ENCODE data around the gene ATP6AP1.

Gene ATP6AP1

DNA sequence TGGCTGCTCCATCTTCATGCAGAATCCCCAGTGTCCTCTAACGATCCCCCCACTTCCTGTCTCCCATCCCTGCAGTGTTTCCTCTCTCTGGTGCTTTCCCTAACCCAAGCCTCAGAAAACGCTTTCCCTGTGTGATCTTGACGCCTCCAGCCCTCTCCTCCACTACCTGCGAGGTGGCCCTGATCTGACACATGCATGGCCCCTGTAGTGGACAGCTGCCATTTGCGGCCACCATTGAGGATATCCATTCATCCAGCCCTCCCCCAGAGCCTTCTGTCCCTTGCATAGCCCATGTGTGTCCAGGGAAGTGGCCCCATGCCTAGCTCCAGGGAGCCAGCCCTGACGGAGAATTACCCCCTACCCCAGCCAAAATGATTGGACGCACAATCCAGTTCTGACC is 54.8 kb downstream of the ATP6AP1 start:
- DNase-seq (ENCODE audit: low read depth), result no peak
- TF ChIP-seq, protein P1, sequence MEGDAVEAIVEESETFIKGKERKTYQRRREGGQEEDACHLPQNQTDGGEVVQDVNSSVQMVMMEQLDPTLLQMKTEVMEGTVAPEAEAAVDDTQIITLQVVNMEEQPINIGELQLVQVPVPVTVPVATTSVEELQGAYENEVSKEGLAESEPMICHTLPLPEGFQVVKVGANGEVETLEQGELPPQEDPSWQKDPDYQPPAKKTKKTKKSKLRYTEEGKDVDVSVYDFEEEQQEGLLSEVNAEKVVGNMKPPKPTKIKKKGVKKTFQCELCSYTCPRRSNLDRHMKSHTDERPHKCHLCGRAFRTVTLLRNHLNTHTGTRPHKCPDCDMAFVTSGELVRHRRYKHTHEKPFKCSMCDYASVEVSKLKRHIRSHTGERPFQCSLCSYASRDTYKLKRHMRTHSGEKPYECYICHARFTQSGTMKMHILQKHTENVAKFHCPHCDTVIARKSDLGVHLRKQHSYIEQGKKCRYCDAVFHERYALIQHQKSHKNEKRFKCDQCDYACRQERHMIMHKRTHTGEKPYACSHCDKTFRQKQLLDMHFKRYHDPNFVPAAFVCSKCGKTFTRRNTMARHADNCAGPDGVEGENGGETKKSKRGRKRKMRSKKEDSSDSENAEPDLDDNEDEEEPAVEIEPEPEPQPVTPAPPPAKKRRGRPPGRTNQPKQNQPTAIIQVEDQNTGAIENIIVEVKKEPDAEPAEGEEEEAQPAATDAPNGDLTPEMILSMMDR (IDR thresholded peaks at IDR 0.05; ENCODE audit: low read depth, low read length, missing control alignments), result no peak
- in situ Hi-C loops (cut with HindIII; ENCODE audit: low sequenced_read_pairs), result no loop called here
- no peak overlapping the region for H3K4me3 ChIP-seq (ENCODE audit: low read depth, low read length)

GRCh38 chrX:154484255-154485149 is 56.0 kb downstream of the ATP6AP1 start:
- in situ Hi-C loops (cut with HindIII; ENCODE audit: low sequenced_read_pairs), result loop anchor here (5.0 kb wide), 1 partner anchor 37 kb away; no protein-coding TSS in a partner anchor
- TF ChIP-seq, protein P1 (IDR thresholded peaks at IDR 0.05; ENCODE audit: low read depth, low read length, missing control alignments), result no peak
- DNase-seq (ENCODE audit: low read depth), result no peak
- H3K4me3 ChIP-seq (ENCODE audit: low read depth, low read length), result no peak overlapping the region

GRCh38 chrX:154485150-154486051 is 56.9 kb downstream of the ATP6AP1 start:
- peak overlapping the region; percentile 46 for H3K4me3 ChIP-seq (ENCODE audit: low read depth, low read length)
- no peak for DNase-seq (ENCODE audit: low read depth)
- in situ Hi-C loops (cut with HindIII; ENCODE audit: low sequenced_read_pairs), result loop anchor here (5.0 kb wide), 1 partner anchor 38 kb away; no protein-coding TSS in a partner anchor
- TF ChIP-seq, protein P1 (IDR thresholded peaks at IDR 0.05; ENCODE audit: low read depth, low read length, missing control alignments), result no peak

DNA sequence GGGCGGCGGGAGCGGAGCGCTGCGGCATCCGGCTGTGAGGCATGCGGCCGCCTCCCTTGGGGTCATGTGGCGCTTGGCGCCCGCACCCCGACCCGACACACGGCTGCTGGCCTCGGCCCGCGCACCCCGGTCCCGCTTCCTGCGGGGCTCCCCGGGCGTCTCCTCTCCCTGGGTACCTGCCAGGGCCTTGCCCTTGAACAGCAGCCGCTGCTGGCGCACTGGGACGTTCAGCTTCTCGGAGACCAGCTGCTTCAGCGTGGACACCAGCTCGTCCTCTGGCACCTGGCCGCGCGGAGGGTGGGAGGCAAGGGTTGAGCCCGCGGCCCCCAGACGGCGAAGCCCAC is 57.5 kb downstream of the ATP6AP1 start:
- in situ Hi-C loops (cut with HindIII; ENCODE audit: low sequenced_read_pairs), result loop anchor here (5.0 kb wide), 1 partner anchor 39 kb away; no protein-coding TSS in a partner anchor
- DNase-seq (ENCODE audit: low read depth), result no peak
- TF ChIP-seq, protein P1 (IDR thresholded peaks at IDR 0.05; ENCODE audit: low read depth, low read length, missing control alignments), result no peak
- peak overlapping the region; percentile 46 for H3K4me3 ChIP-seq (ENCODE audit: low read depth, low read length)
